PC-3 (cell line): ENCODE measurements around the gene TAF1B. TPM values are rescaled to one million over a fixed set of nuclear protein-coding genes. Genes with fewer than 3 reads are reported as not detected.

Experiments used
- ATAC-seq: fragments of 200-7000 bp; cut with Tn5 transposase; 2 replicates; pipeline ENCODE4 v1.9.1; 2020; ENCODE audit warnings: mild to moderate bottlenecking, moderate library complexity
- BruUV-seq: library from RNA; stranded (reverse); fragments of 400-500 nt; replicated peaks from 2 replicates; lab custom pipeline; 2021; lab: Mats Ljungman, UMichigan
- CTCF ChIA-PET: fragments of 300-600 bp; sonication (Branson Sonifier 250); formaldehyde crosslinking; loops from one replicate; lab custom pipeline; 2022; ENCODE audit warnings: antibody characterized with exemption; lab: Charles Lee
- POLR2A ChIA-PET: fragments of 300-600 bp; sonication (Branson Sonifier 250); formaldehyde crosslinking; loops from one replicate; lab custom pipeline; 2022; ENCODE audit warnings: antibody characterized with exemption; ENCODE audit not compliant: unreplicated experiment; lab: Charles Lee
- DNase-seq: peaks from one replicate; pipeline ENCODE4 v3.0.0-alpha.2; 2015
- H2AFZ ChIP-seq: fragments of 300-600 bp; sonication (generic); 2 replicates; pipeline ENCODE4 v1.6.0; 2016; ENCODE audit warnings: antibody characterized with exemption, low read length
- H3F3A ChIP-seq: fragments of 300-600 bp; sonication (generic); one replicate; pipeline ENCODE4 v1.6.0; 2017; ENCODE audit warnings: antibody characterized with exemption, low read length, control low read depth, mild to moderate bottlenecking; ENCODE audit not compliant: unreplicated experiment
- H3K27ac ChIP-seq: fragments of 300-600 bp; sonication (generic); 2 replicates; pipeline ENCODE4 v1.5.1; 2016; ENCODE audit warnings: mild to moderate bottlenecking, low read length
- H3K27me3 ChIP-seq: fragments of 300-600 bp; sonication (generic); 2 replicates; pipeline ENCODE4 v1.6.1; 2016; ENCODE audit warnings: low read length, mixed read lengths
- H3K36me3 ChIP-seq: fragments of 300-600 bp; sonication (generic); 2 replicates; pipeline ENCODE4 v1.6.1; 2016; ENCODE audit warnings: low read depth, mixed run types, low read length, mixed read lengths
- H3K4me1 ChIP-seq: fragments of 300-600 bp; sonication (generic); 2 replicates; pipeline ENCODE4 v1.5.1; 2016; ENCODE audit warnings: low read length; ENCODE audit not compliant: insufficient read depth
- H3K4me2 ChIP-seq: fragments of 300-600 bp; sonication (generic); 2 replicates; pipeline ENCODE4 v1.6.0; 2016; ENCODE audit warnings: low read length
- H3K4me3 ChIP-seq: fragments of 300-600 bp; sonication (generic); 2 replicates; pipeline ENCODE4 v1.5.1; 2016; ENCODE audit warnings: mild to moderate bottlenecking, low read length, mixed read lengths
- H3K79me2 ChIP-seq: fragments of 300-600 bp; sonication (generic); 2 replicates; pipeline ENCODE4 v1.6.1; 2017; ENCODE audit warnings: low read length, mixed read lengths
- H3K9ac ChIP-seq: fragments of 300-600 bp; sonication (generic); 2 replicates; pipeline ENCODE4 v1.6.0; 2016; ENCODE audit warnings: mild to moderate bottlenecking, low read length
- H3K9me2 ChIP-seq: fragments of 300-600 bp; sonication (generic); replicated peaks from 2 replicates; pipeline ENCODE4 v1.6.1; 2016; ENCODE audit warnings: mixed run types, low read length, mixed read lengths
- H3K9me3 ChIP-seq: fragments of 300-600 bp; sonication (generic); 2 replicates; pipeline ENCODE4 v1.6.1; 2016; ENCODE audit warnings: low read length, mixed read lengths
- H4K20me1 ChIP-seq: fragments of 300-600 bp; sonication (generic); 2 replicates; pipeline ENCODE4 v1.6.1; 2016; ENCODE audit warnings: low read length, mixed read lengths
- CTCF ChIP-seq: fragments of 300-600 bp; sonication (generic); conservative IDR thresholded peaks from 2 replicates; pipeline ENCODE4 v1.5.1; 2017; ENCODE audit warnings: antibody characterized with exemption, low read depth, mild to moderate bottlenecking, low read length
- EZH2 ChIP-seq: fragments of 300-600 bp; sonication (generic); IDR thresholded peaks from one replicate; pipeline ENCODE4 v1.6.1; 2017; ENCODE audit warnings: antibody characterized with exemption, mild to moderate bottlenecking, low read length; ENCODE audit not compliant: unreplicated experiment
- EZH2phosphoT487 ChIP-seq: fragments of 300-600 bp; sonication (generic); IDR thresholded peaks from 2 replicates; pipeline ENCODE4 v1.6.1; 2018; ENCODE audit warnings: mild to moderate bottlenecking, antibody characterized with exemption, low read length, borderline replicate concordance
- intact Hi-C: fragments of 100-400 bp; cut with micrococcal nuclease; formaldehyde crosslinking; loops from 2 replicates; pipeline ENCODE4 v1.9.0; 2023
- total RNA-seq: library from RNA; depleted of rRNA; stranded (reverse); fragments of >200 nt; gene quantifications from 2 replicates; pipeline ENCODE4 v1.2.3, GENCODE V29; 2014

Gene TAF1B
- total RNA-seq, 1 experiment from 2014 or later: 39.5 TPM

DNA sequence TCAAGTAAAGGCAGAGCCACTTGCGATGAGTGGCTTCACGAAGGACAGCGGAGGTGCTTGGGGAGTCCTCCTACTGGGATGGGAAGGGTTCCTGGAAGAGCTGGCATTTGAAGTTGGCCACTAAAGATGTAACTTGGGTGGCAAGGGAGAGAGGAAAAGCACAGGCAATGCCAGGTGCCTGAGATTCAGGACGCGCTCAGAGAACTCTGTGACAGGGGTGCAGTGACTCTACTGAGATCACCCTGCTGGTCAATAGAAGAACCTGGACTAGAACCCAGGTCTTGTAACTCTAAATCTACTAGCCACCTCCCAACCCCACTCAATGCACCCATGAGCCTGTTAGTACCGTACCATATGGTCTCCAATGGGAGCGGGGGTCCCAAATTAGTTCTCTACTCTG is 102.8 kb downstream of the TAF1B start:
- CTCF ChIA-PET: no interaction called here
- intact Hi-C loops: no loop called here
- TF ChIP-seq EZH2phosphoT487 (no peak), EZH2 (no peak), CTCF (no peak)

DNA sequence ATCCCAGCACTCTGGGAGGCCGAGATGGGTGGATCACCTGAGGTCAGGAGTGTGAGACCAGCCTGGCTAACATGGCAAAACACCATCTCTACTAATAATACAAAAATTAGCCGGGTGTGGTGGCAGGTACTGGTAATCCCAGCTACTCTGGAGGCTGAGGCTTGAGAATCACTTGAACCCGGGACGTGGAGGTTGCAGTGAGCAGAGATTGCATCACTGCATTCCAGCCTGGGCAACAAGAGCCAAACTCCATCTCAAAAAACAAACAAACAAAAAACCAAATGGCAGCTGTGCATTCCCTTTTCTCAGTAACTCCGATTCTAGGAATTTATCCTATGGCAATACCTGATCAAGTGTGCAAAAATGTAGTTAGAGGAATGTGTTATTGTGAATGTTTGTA is 103.5 kb downstream of the TAF1B start:
- no TSS peak for BruUV-seq
- H3K36me3 ChIP-seq: no peaks in the 10 kb centered on the region
- POLR2A ChIA-PET: no interaction called here
- H3F3A ChIP-seq: no peaks in the 10 kb centered on the region
- no peaks in the 10 kb centered on the region for H3K9me3 ChIP-seq
- H3K9ac ChIP-seq: no peak overlapping the region
- TF ChIP-seq EZH2 (no peak), EZH2phosphoT487 (no peak), CTCF (no peak)
- DNase-seq (no peak), ATAC-seq (no peak)
- H4K20me1 ChIP-seq: no peaks in the 10 kb centered on the region
- H3K27ac ChIP-seq: no peak overlapping the region
- CTCF ChIA-PET: no interaction called here
- no peaks in the 10 kb centered on the region for H3K79me2 ChIP-seq
- no peak overlapping the region for H3K4me2 ChIP-seq
- H3K4me3 ChIP-seq: no peak overlapping the region
- peaks cover 5% of the 10 kb centered on the region; the same call in 1 of the 2 replicates for H3K4me1 ChIP-seq
- H2AFZ ChIP-seq: no peak overlapping the region
- no peaks in the 10 kb centered on the region for H3K9me2 ChIP-seq
- H3K27me3 ChIP-seq: no peaks in the 10 kb centered on the region
- intact Hi-C loops: no loop called here

More for the DNA sequence above, 102.8 kb downstream of the TAF1B start:
- ATAC-seq: no peak
- H3K79me2 ChIP-seq: no peaks in the 10 kb centered on the region
- H3K9me3 ChIP-seq: no peaks in the 10 kb centered on the region
- no peaks in the 10 kb centered on the region for H3K27me3 ChIP-seq
- POLR2A ChIA-PET: no interaction called here
- H3K9me2 ChIP-seq: no peaks in the 10 kb centered on the region
- no peak overlapping the region for H2AFZ ChIP-seq
- H3K36me3 ChIP-seq: no peaks in the 10 kb centered on the region
- no TSS peak for BruUV-seq
- no peak overlapping the region for H3K4me3 ChIP-seq
- no peak overlapping the region for H3K4me2 ChIP-seq
- H3K27ac ChIP-seq: no peak overlapping the region
- H3K4me1 ChIP-seq: peaks cover 12% of the 10 kb centered on the region
- no peaks in the 10 kb centered on the region for H4K20me1 ChIP-seq
- no peak for DNase-seq
- H3K9ac ChIP-seq: no peak overlapping the region
- H3F3A ChIP-seq: no peaks in the 10 kb centered on the region

DNA sequence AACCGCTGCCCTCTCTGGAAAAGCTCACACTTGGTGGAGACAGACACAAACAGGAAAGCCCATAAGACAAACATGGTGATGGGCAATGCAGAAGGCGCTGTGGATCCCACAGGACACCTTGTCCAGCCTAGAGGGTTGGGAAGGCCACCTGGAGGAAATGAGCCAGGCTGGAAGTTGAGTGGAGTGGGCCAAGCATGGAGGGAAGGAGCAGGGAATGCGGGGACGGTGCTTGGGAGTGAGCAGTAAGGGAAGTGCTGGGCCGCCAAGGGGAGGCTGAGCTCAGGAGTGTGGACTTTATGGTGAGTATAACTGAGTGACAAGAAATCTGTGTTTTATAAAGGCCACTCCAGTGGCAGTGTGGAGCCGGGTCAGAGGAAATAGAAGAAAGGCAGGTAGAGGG is 105.4 kb downstream of the TAF1B start:
- H3K4me1 ChIP-seq: peaks cover 10% of the 10 kb centered on the region
- no peaks in the 10 kb centered on the region for H4K20me1 ChIP-seq
- ATAC-seq (no peak), DNase-seq (no peak)
- no peak overlapping the region for H2AFZ ChIP-seq
- H3K36me3 ChIP-seq: no peaks in the 10 kb centered on the region
- H3K9me2 ChIP-seq: no peaks in the 10 kb centered on the region
- POLR2A ChIA-PET: interaction anchor here (0.6 kb wide), 1 partner anchor 177 kb away, joined by 3 read pairs; no protein-coding TSS in a partner anchor
- H3K4me2 ChIP-seq: no peak overlapping the region
- CTCF ChIA-PET: no interaction called here
- BruUV-seq: no TSS peak
- no peaks in the 10 kb centered on the region for H3K27me3 ChIP-seq
- no peak overlapping the region for H3K27ac ChIP-seq
- H3K4me3 ChIP-seq: no peak overlapping the region
- peaks cover 16% of the 10 kb centered on the region for H3K79me2 ChIP-seq
- intact Hi-C loops: no loop called here
- TF ChIP-seq EZH2phosphoT487 (no peak), EZH2 (no peak), CTCF (no peak)
- H3K9me3 ChIP-seq: no peaks in the 10 kb centered on the region
- no peaks in the 10 kb centered on the region for H3F3A ChIP-seq
- no peak overlapping the region for H3K9ac ChIP-seq
